Measurements from ENCODE around the gene PSMD12. TPM values are rescaled to one million over a fixed set of nuclear protein-coding genes. Genes with fewer than 3 reads are reported as not detected.

PSMD12 gene
- total and polyA plus RNA-seq, 2 donors (not counting 1 experiment from before 2014, with no cell fraction given), result 21.3 to 66.2 TPM

GRCh38 chr17:67316781-67317180, 49.6 kb downstream of the PSMD12 start:
- Histone ChIP-seq H3K36me3 (ENCODE audit: control insufficient read depth, insufficient read depth, low read length) (no peaks in the 10 kb centered on the region), H4K20me1 (ENCODE audit: control insufficient read depth, extremely low read depth, insufficient read depth, low read length) (no peaks in the 10 kb centered on the region), H3K9me3 (ENCODE audit: control insufficient read depth, insufficient read depth, low read depth, low read length) (no peaks in the 10 kb centered on the region), H3K9ac (ENCODE audit: insufficient read depth, low read length) (no peak overlapping the region), H3K4me3 (replicated peaks in 1 of 4; ENCODE audit: control extremely low read depth in 1 of 4, insufficient read depth in 1 of 4, low read depth in 3 of 4, low read length in 4 of 4) (no peak overlapping the region), H2AFZ (ENCODE audit: low read length) (no peak overlapping the region), H3K4me1 (ENCODE audit: control insufficient read depth, extremely low read depth, insufficient read depth, low read length) (no peaks in the 10 kb centered on the region), H3K27ac (ENCODE audit: insufficient read depth, low read length) (no peak overlapping the region), H3K27me3 (ENCODE audit: control insufficient read depth, insufficient read depth, low read length) (no peaks in the 10 kb centered on the region), H3K4me2 (ENCODE audit: extremely low read depth, insufficient read depth, low read length) (no peak overlapping the region), H3K79me2 (ENCODE audit: control insufficient read depth, insufficient read depth, low read length) (no peaks in the 10 kb centered on the region)
- no peak for TF ChIP-seq EZH2 (IDR thresholded peaks at IDR 0.05; ENCODE audit: low read length, missing control alignments)
- TF ChIP-seq CTCF (conservative IDR thresholded peaks at IDR 0.05 in 1 of 2, IDR thresholded peaks at IDR 0.05 in 1 of 2; ENCODE audit: low read depth in 1 of 2, low read length in 2 of 2), result no peak
- no peak for DNase-seq (ENCODE audit: low read depth in 2 of 2)

GRCh38 chr17:67315865-67316264, 50.5 kb downstream of the PSMD12 start:
- H3K4me3 ChIP-seq (replicated peaks in 1 of 4; ENCODE audit: control extremely low read depth in 1 of 4, insufficient read depth in 1 of 4, low read depth in 3 of 4, low read length in 4 of 4), result no peak overlapping the region
- no peaks in the 10 kb centered on the region for H4K20me1 ChIP-seq (ENCODE audit: control insufficient read depth, extremely low read depth, insufficient read depth, low read length)
- H3K79me2 ChIP-seq (ENCODE audit: control insufficient read depth, insufficient read depth, low read length), result no peaks in the 10 kb centered on the region
- H2AFZ ChIP-seq (ENCODE audit: low read length), result no peak overlapping the region
- H3K27me3 ChIP-seq (ENCODE audit: control insufficient read depth, insufficient read depth, low read length), result no peaks in the 10 kb centered on the region
- no peak overlapping the region for H3K27ac ChIP-seq (ENCODE audit: insufficient read depth, low read length)
- H3K4me1 ChIP-seq (ENCODE audit: control insufficient read depth, extremely low read depth, insufficient read depth, low read length), result no peaks in the 10 kb centered on the region
- no peaks in the 10 kb centered on the region for H3K9me3 ChIP-seq (ENCODE audit: control insufficient read depth, insufficient read depth, low read depth, low read length)
- TF ChIP-seq CTCF (conservative IDR thresholded peaks at IDR 0.05 in 1 of 2, IDR thresholded peaks at IDR 0.05 in 1 of 2; ENCODE audit: low read depth in 1 of 2, low read length in 2 of 2), result no peak
- TF ChIP-seq EZH2 (IDR thresholded peaks at IDR 0.05; ENCODE audit: low read length, missing control alignments), result no peak
- no peak overlapping the region for H3K4me2 ChIP-seq (ENCODE audit: extremely low read depth, insufficient read depth, low read length)
- H3K9ac ChIP-seq (ENCODE audit: insufficient read depth, low read length), result no peak overlapping the region
- DNase-seq (ENCODE audit: low read depth in 2 of 2), result no peak
- no peaks in the 10 kb centered on the region for H3K36me3 ChIP-seq (ENCODE audit: control insufficient read depth, insufficient read depth, low read length)

GRCh38 chr17:67312265-67312664, 54.1 kb downstream of the PSMD12 start:
- Histone ChIP-seq H3K27ac (ENCODE audit: insufficient read depth, low read length) (no peak overlapping the region), H4K20me1 (ENCODE audit: control insufficient read depth, extremely low read depth, insufficient read depth, low read length) (no peaks in the 10 kb centered on the region), H3K4me2 (ENCODE audit: extremely low read depth, insufficient read depth, low read length) (no peak overlapping the region), H3K9me3 (ENCODE audit: control insufficient read depth, insufficient read depth, low read depth, low read length) (no peaks in the 10 kb centered on the region), H3K4me3 (replicated peaks in 1 of 4; ENCODE audit: control extremely low read depth in 1 of 4, insufficient read depth in 1 of 4, low read depth in 3 of 4, low read length in 4 of 4) (no peak overlapping the region), H3K36me3 (ENCODE audit: control insufficient read depth, insufficient read depth, low read length) (no peaks in the 10 kb centered on the region), H2AFZ (ENCODE audit: low read length) (no peak overlapping the region), H3K79me2 (ENCODE audit: control insufficient read depth, insufficient read depth, low read length) (no peaks in the 10 kb centered on the region), H3K9ac (ENCODE audit: insufficient read depth, low read length) (no peak overlapping the region), H3K27me3 (ENCODE audit: control insufficient read depth, insufficient read depth, low read length) (no peaks in the 10 kb centered on the region), H3K4me1 (ENCODE audit: control insufficient read depth, extremely low read depth, insufficient read depth, low read length) (no peaks in the 10 kb centered on the region)
- no peak for TF ChIP-seq CTCF (conservative IDR thresholded peaks at IDR 0.05 in 1 of 2, IDR thresholded peaks at IDR 0.05 in 1 of 2; ENCODE audit: low read depth in 1 of 2, low read length in 2 of 2)
- TF ChIP-seq EZH2 (IDR thresholded peaks at IDR 0.05; ENCODE audit: low read length, missing control alignments), result no peak
- DNase-seq (ENCODE audit: low read depth in 2 of 2), result no peak

Measured in fibroblast of lung (primary cell).